K562 (cell line): Measurements from ENCODE around the gene TRIM44. TPM values are rescaled to one million over a fixed set of nuclear protein-coding genes. Genes with fewer than 3 reads are reported as not detected.

Experiments used
- ATAC-seq: fragments of 200-7000 bp; cut with Tn5 transposase; 3 replicates; pipeline ENCODE4 v1.9.1; 2020; ENCODE audit warnings: moderate library complexity
- BruUV-seq: library from RNA; stranded (reverse); fragments of 400-500 nt; replicated peaks from 2 replicates; lab custom pipeline; 2021; lab: Mats Ljungman, UMichigan
- CTCF ChIA-PET: fragments of 300-600 bp; formaldehyde crosslinking; extraction: SDS; loops from one replicate; lab custom pipeline; 2021; ENCODE audit warnings: low intra/inter-chr PET ratio; lab: Yijun Ruan, JAX
- POLR2A ChIA-PET: fragments of 300-600, 350-650 bp; sonication (Branson Sonifier 250); formaldehyde crosslinking; extraction: SDS; loops from one replicate; lab custom pipeline; 2021; ENCODE audit warnings: antibody characterized with exemption, inconsistent platforms; lab: Yijun Ruan, JAX
- DNase-seq, 4 experiments: peaks; one replicate each; pipeline versions ENCODE4 v3.0.0 to v3.0.0-alpha.2; 2011 to 2018; ENCODE audit warnings: low spot score in 3 of 4, mixed read lengths in 3 of 4; ENCODE audit errors: extremely low read depth in 1 of 4
- FAIRE-seq: peaks from 2 replicates; lab custom pipeline; 2011; peaks lifted over from hg19 to GRCh38; lab: Jason Lieb, UNC
- H2AFZ ChIP-seq: 2 replicates; pipeline ENCODE4 v1.6.0; 2011; ENCODE audit warnings: low read depth, low read length, control low read depth, inconsistent platforms
- H3K27ac ChIP-seq: fragments of 200-600 bp; 3 replicates; pipeline ENCODE4 v1.8.0; 2011; ENCODE audit warnings: low read depth, mild to moderate bottlenecking, control low read depth, inconsistent platforms, low read length, moderate library complexity, mixed read lengths; ENCODE audit errors: extremely low read depth
- H3K27me3 ChIP-seq, 2 experiments: fragments of 300-600 bp in 1 of 2; 2 replicates in 1 of 2; 3 replicates in 1 of 2; pipeline versions ENCODE4 v1.6.0 to v1.8.0; 2011; ENCODE audit warnings: inconsistent platforms in 2 of 2, low read length in 2 of 2, mild to moderate bottlenecking in 1 of 2, mixed read lengths in 1 of 2, moderate library complexity in 1 of 2; ENCODE audit not compliant: control insufficient read depth in 2 of 2, insufficient read depth in 2 of 2
- H3K36me3 ChIP-seq: fragments of 300-600 bp; 3 replicates; pipeline ENCODE4 v1.8.0; 2011; ENCODE audit warnings: mild to moderate bottlenecking, low read length, inconsistent platforms; ENCODE audit not compliant: control insufficient read depth, insufficient read depth
- H3K4me1 ChIP-seq, 2 experiments: fragments of 200-600 bp in 1 of 2; replicated peaks in 1 of 2; 2 replicates in 1 of 2; 3 replicates in 1 of 2; pipeline versions ENCODE4 v1.5.1 to v1.8.0; 2011; ENCODE audit warnings: inconsistent platforms in 2 of 2, low read length in 2 of 2, mild to moderate bottlenecking in 1 of 2, mixed read lengths in 1 of 2, moderate library complexity in 1 of 2; ENCODE audit not compliant: control insufficient read depth in 2 of 2, insufficient read depth in 2 of 2
- H3K4me2 ChIP-seq: 2 replicates; pipeline ENCODE4 v1.6.1; 2011; ENCODE audit warnings: low read length, control low read depth, inconsistent platforms, mixed read lengths; ENCODE audit not compliant: insufficient read depth
- H3K4me3 ChIP-seq: fragments of 200-600 bp; sonication (generic), shearing (Covaris generic); 2 replicates; pipeline ENCODE4 v1.5.1; 2016; ENCODE audit warnings: control low read depth, inconsistent platforms
- H3K79me2 ChIP-seq: fragments of 200-600 bp; 3 replicates; pipeline ENCODE4 v1.8.0; 2011; ENCODE audit warnings: low read length, inconsistent platforms; ENCODE audit not compliant: control insufficient read depth, insufficient read depth
- H3K9ac ChIP-seq, 2 experiments: 2 replicates each; pipeline versions ENCODE4 v1.6.0 to v1.6.1; 2011; ENCODE audit warnings: low read depth in 2 of 2, low read length in 2 of 2, control low read depth in 1 of 2, inconsistent platforms in 1 of 2, mild to moderate bottlenecking in 1 of 2, mixed read lengths in 1 of 2; ENCODE audit not compliant: insufficient read depth in 1 of 2
- H3K9me1 ChIP-seq: one replicate; pipeline ENCODE4 v1.6.0; 2011; ENCODE audit warnings: inconsistent platforms, mild to moderate bottlenecking, low read length, moderate library complexity; ENCODE audit not compliant: control insufficient read depth, insufficient read depth
- H3K9me3 ChIP-seq: replicated peaks from 2 replicates; pipeline ENCODE4 v1.5.1; 2011; ENCODE audit warnings: low read depth, low read length, inconsistent platforms; ENCODE audit not compliant: control insufficient read depth, insufficient read depth
- H4K20me1 ChIP-seq: replicated peaks from 2 replicates; pipeline ENCODE4 v1.6.1; 2011; ENCODE audit warnings: low read length, inconsistent platforms, mixed read lengths; ENCODE audit not compliant: control insufficient read depth, insufficient read depth
- FOSL1 ChIP-seq: fragments of 200-800 bp; sonication (Bioruptor generic); conservative IDR thresholded peaks from 2 replicates; pipeline ENCODE4 v1.6.1; 2016; ENCODE audit warnings: missing genetic modification characterization, missing compliant biosample characterization
- HMBOX1 ChIP-seq: sonication (generic); IDR thresholded peaks from 2 replicates; pipeline ENCODE4 v1.6.1; 2016
- SP2 ChIP-seq: IDR thresholded peaks from 2 replicates; pipeline ENCODE4 v1.6.1; 2011; ENCODE audit warnings: mild to moderate bottlenecking, low read depth, low read length, moderate library complexity; ENCODE audit not compliant: poor library complexity, severe bottlenecking; ENCODE audit errors: extremely low read depth
- SREBF1 ChIP-seq: fragments of 150-350 bp; IDR thresholded peaks from 2 replicates; pipeline ENCODE4 v1.6.1; 2014; ENCODE audit warnings: antibody characterized with exemption, low read depth, low read length, borderline replicate concordance
- WGBS: fragments of 100-300 bp; shearing (Covaris generic); methylation state at CpG from one replicate; pipeline ENCODE4 v1.1.6; 2016; ENCODE audit warnings: low coverage, mixed read lengths; ENCODE audit not compliant: insufficient coverage; ENCODE audit errors: missing lambda C conversion rate; 5-methylcytosine and 5-hydroxymethylcytosine counted together
- in situ Hi-C: fragments of 300-500 bp; cut with MboI; formaldehyde crosslinking; loops from 4 replicates; pipeline ENCODE4 v1.15.0; 2018; ENCODE audit warnings: inconsistent platforms, mixed read lengths
- intact Hi-C: fragments of 100-400 bp; cut with micrococcal nuclease; formaldehyde crosslinking; loops from 2 replicates; pipeline ENCODE4 v1.14.2; 2022
- polyA plus RNA-seq, 8 experiments: library from polyadenylated mRNA; depleted of rRNA in 4 of 8; stranded (reverse) in 5 of 8; unstranded in 3 of 8; fragments of >200 nt; fragmentation: Nextera tagmentation in 2 of 8; fragmentation: Illumina TruSeq in 1 of 8; extraction: Ambion mirVana in 2 of 8; extraction: Trizol in 1 of 8; gene quantifications; 2 replicates each; pipeline versions ENCODE4 v1.2.1 to v1.2.3, GENCODE V29; 2011 to 2014; ENCODE audit warnings: inconsistent platforms in 1 of 8, missing spikeins in 1 of 8
- total RNA-seq, 7 experiments: library from RNA; depleted of rRNA in 6 of 7; stranded (reverse); fragments of >200 nt in 6 of 7; fragmentation: Illumina TruSeq in 2 of 7; extraction: Trizol in 2 of 7; gene quantifications; 2 replicates each; pipeline versions ENCODE4 v1.2.1 to v1.2.3, GENCODE V29; 2011 to 2021; ENCODE audit warnings: low replicate concordance in 1 of 7

TRIM44 gene
- total and polyA plus RNA-seq, 9 of the 15 experiments (the other 6 are each of a cell fraction or from before 2014, with no cell fraction given) = 8.3 to 105 (median 37.2) TPM

GRCh38 chr11:35677904-35678303 is 15.3 kb downstream of the TRIM44 start:
- peaks cover 4% of the 10 kb centered on the region for H3K9me1 ChIP-seq
- TF ChIP-seq SP2 (no peak), HMBOX1 (peak; percentile 75)
- H3K4me3 ChIP-seq = no peak overlapping the region
- H4K20me1 ChIP-seq = peaks cover 4% of the 10 kb centered on the region; the same call in 1 of the 2 replicates
- 100% methylated on average over 1 of the region's 1 CpG for WGBS
- no TSS peak for BruUV-seq
- H3K79me2 ChIP-seq = peaks cover 97% of the 10 kb centered on the region
- CTCF ChIA-PET = no interaction called here
- H3K36me3 ChIP-seq = peaks cover 4% of the 10 kb centered on the region
- FAIRE-seq (no peak), DNase-seq (no peak), ATAC-seq (no peak; the same call in 2 of the 3 replicates)
- H3K27ac ChIP-seq = no peak overlapping the region
- H3K9ac ChIP-seq = no peak overlapping the region
- H2AFZ ChIP-seq = no peak overlapping the region
- peaks cover 0 to 22% of the 10 kb centered on the region in 2 experiments; a peak in 4 of 5 replicates for H3K4me1 ChIP-seq
- no peaks in the 10 kb centered on the region for H3K27me3 ChIP-seq
- in situ Hi-C loops = no loop called here
- intact Hi-C loops = no loop called here
- POLR2A ChIA-PET = interaction anchor here (0.6 to 1.0 kb wide), 2 partner anchors 16 to 127 kb away, joined by 3 to 4 read pairs; partner anchors contain the start of gene TRIM44
- H3K9me3 ChIP-seq = no peaks in the 10 kb centered on the region
- no peak overlapping the region for H3K4me2 ChIP-seq

GRCh38 chr11:35678471-35678870 is 15.9 kb downstream of the TRIM44 start:
- Histone ChIP-seq H2AFZ (no peak overlapping the region), H3K4me2 (no peak overlapping the region), H3K9ac (no peak overlapping the region), H4K20me1 (peaks cover 4% of the 10 kb centered on the region; the same call in 1 of the 2 replicates), H3K9me1 (peaks cover 4% of the 10 kb centered on the region), H3K4me1 (peaks cover 0 to 22% of the 10 kb centered on the region in 2 experiments; a peak in 4 of 5 replicates), H3K79me2 (peaks cover 97% of the 10 kb centered on the region), H3K27ac (no peak overlapping the region), H3K36me3 (peaks cover 4% of the 10 kb centered on the region), H3K27me3 (no peaks in the 10 kb centered on the region), H3K9me3 (no peaks in the 10 kb centered on the region), H3K4me3 (no peak overlapping the region)
- DNase-seq (no peak), FAIRE-seq (no peak), ATAC-seq (no peak)
- POLR2A ChIA-PET = no interaction called here
- no TSS peak for BruUV-seq
- 63% methylated on average over 3 of the region's 4 CpGs for WGBS
- in situ Hi-C loops (no loop called here), intact Hi-C loops (no loop called here)
- CTCF ChIA-PET = no interaction called here
- 0 out of 2 replicates have a peak, but pooled peaks have one; percentile 12 for TF ChIP-seq FOSL1 (tag)
- TF ChIP-seq SREBF1 = no peak
